OCI-LY7 (cell line): ENCODE results near the gene AGPAT3.

Experiments used
- EZH2phosphoT487 ChIP-seq: fragments of 200-600 bp; sonication (generic); IDR thresholded peaks from 2 replicates; pipeline ENCODE4 v1.6.1; 2018; ENCODE audit warnings: low read depth, borderline replicate concordance, mild to moderate bottlenecking, mixed run types, antibody characterized with exemption, low read length, moderate library complexity, mixed read lengths
- TF ChIP-seq, protein P1 (sequence below): fragments of 200-600 bp; sonication (generic); conservative IDR thresholded peaks from 2 replicates; pipeline ENCODE4 v1.5.1; 2014; ENCODE audit warnings: mild to moderate bottlenecking, antibody characterized with exemption, low read length, moderate library complexity, mixed read lengths

DNA sequence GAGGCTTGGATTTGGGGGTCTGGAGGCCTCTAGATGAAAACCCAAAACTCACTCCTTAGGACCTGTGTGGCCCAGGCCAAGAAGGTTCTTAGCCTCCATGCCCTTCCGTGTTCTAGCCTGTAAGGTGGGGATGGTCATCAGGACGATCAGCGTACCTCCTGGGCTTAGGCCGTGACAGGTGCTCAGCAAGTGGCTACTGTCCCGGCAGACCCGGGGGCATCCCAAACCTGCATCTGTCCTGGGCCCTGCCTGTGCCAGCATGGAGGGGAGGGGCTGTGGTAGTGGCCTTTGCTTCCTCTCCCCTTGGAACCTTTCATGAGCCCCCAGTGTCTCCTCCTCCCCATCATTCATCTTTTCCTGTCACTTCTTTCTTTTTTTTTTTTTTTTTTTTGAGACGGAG lies 124.4 kb downstream of the AGPAT3 start:
- TF ChIP-seq, protein P1, sequence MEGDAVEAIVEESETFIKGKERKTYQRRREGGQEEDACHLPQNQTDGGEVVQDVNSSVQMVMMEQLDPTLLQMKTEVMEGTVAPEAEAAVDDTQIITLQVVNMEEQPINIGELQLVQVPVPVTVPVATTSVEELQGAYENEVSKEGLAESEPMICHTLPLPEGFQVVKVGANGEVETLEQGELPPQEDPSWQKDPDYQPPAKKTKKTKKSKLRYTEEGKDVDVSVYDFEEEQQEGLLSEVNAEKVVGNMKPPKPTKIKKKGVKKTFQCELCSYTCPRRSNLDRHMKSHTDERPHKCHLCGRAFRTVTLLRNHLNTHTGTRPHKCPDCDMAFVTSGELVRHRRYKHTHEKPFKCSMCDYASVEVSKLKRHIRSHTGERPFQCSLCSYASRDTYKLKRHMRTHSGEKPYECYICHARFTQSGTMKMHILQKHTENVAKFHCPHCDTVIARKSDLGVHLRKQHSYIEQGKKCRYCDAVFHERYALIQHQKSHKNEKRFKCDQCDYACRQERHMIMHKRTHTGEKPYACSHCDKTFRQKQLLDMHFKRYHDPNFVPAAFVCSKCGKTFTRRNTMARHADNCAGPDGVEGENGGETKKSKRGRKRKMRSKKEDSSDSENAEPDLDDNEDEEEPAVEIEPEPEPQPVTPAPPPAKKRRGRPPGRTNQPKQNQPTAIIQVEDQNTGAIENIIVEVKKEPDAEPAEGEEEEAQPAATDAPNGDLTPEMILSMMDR: no peak
- no peak for TF ChIP-seq EZH2phosphoT487
